Endothelial cell of umbilical vein (primary cell): ENCODE results near the gene SUPT3H. TPM values are rescaled to one million over a fixed set of nuclear protein-coding genes. Genes with fewer than 3 reads are reported as not detected.

Experiments
- BruUV-seq: library from RNA; stranded (reverse); fragments of 400-500 nt; replicated peaks from 2 replicates; lab custom pipeline; 2021; lab: Mats Ljungman, UMichigan
- CTCF ChIA-PET: fragments of 300-600, 350-600 bp; sonication (Branson Sonifier 250); formaldehyde crosslinking; loops from one replicate; lab custom pipeline; 2021; ENCODE audit warnings: antibody characterized with exemption, inconsistent platforms; lab: Charles Lee
- POLR2A ChIA-PET: fragments of 300-600, 350-600 bp; sonication (Branson Sonifier 250); formaldehyde crosslinking; loops from one replicate; lab custom pipeline; 2021; ENCODE audit warnings: antibody characterized with exemption, inconsistent platforms; lab: Charles Lee
- DNase-seq: peaks from one replicate; pipeline ENCODE4 v3.0.0-alpha.2; 2011; ENCODE audit warnings: low read depth, low spot score
- FAIRE-seq: peaks from 2 replicates; lab custom pipeline; 2011; peaks lifted over from hg19 to GRCh38; lab: Jason Lieb, UNC
- H2AFZ ChIP-seq: 2 replicates; pipeline ENCODE4 v1.6.0; 2012; ENCODE audit warnings: low read depth, low read length, control low read depth, inconsistent platforms
- H3K27ac ChIP-seq: 2 replicates; pipeline ENCODE4 v1.5.1; 2011; ENCODE audit warnings: low read depth, mild to moderate bottlenecking, control low read depth, low read length, moderate library complexity; ENCODE audit not compliant: insufficient read depth
- H3K27me3 ChIP-seq, 2 experiments: 2 replicates each; pipeline versions ENCODE4 v1.6.0 to v1.6.1; 2011; ENCODE audit warnings: low read length in 2 of 2, mixed read lengths in 1 of 2; ENCODE audit not compliant: control insufficient read depth in 2 of 2, insufficient read depth in 2 of 2
- H3K36me3 ChIP-seq, 2 experiments: 2 replicates in 1 of 2; 3 replicates in 1 of 2; pipeline ENCODE4 v1.5.1; 2011; ENCODE audit warnings: low read length in 2 of 2, mild to moderate bottlenecking in 1 of 2, moderate library complexity in 1 of 2; ENCODE audit not compliant: control insufficient read depth in 2 of 2, insufficient read depth in 2 of 2; ENCODE audit errors: extremely low read depth in 1 of 2
- H3K4me1 ChIP-seq: 3 replicates; pipeline ENCODE4 v1.5.1; 2011; ENCODE audit warnings: mild to moderate bottlenecking, low read length; ENCODE audit not compliant: control insufficient read depth, insufficient read depth; ENCODE audit errors: extremely low read depth
- H3K4me2 ChIP-seq: 2 replicates; pipeline ENCODE4 v1.6.1; 2011; ENCODE audit warnings: low read length, control low read depth, mixed read lengths; ENCODE audit not compliant: insufficient read depth
- H3K4me3 ChIP-seq, 3 experiments: fragments of 200-600 bp in 1 of 3; sonication (generic), shearing (Covaris generic) in 1 of 3; replicated peaks in 1 of 3; 2 replicates each; pipeline ENCODE4 v1.5.1; 2011 to 2016; ENCODE audit warnings: control low read depth in 3 of 3, low read length in 3 of 3, mild to moderate bottlenecking in 2 of 3, inconsistent platforms in 1 of 3, low read depth in 1 of 3, moderate library complexity in 1 of 3; ENCODE audit not compliant: insufficient read depth in 1 of 3
- H3K79me2 ChIP-seq: 2 replicates; pipeline ENCODE4 v1.6.0; 2012; ENCODE audit warnings: low read length, inconsistent platforms; ENCODE audit not compliant: control insufficient read depth, insufficient read depth
- H3K9ac ChIP-seq: replicated peaks from 2 replicates; pipeline ENCODE3; 2011; ENCODE audit warnings: low read length, control low read depth; ENCODE audit not compliant: insufficient read depth; ENCODE audit errors: extremely low read depth
- H3K9me1 ChIP-seq: replicated peaks from 3 replicates; pipeline ENCODE4 v1.6.0; 2011; ENCODE audit warnings: mild to moderate bottlenecking, low read length; ENCODE audit not compliant: control insufficient read depth, insufficient read depth; ENCODE audit errors: extremely low read depth
- H3K9me3 ChIP-seq: replicated peaks from 2 replicates; pipeline ENCODE4 v1.5.1; 2012; ENCODE audit warnings: low read length, inconsistent platforms; ENCODE audit not compliant: control insufficient read depth, insufficient read depth
- H4K20me1 ChIP-seq: replicated peaks from 2 replicates; pipeline ENCODE3; 2011; ENCODE audit warnings: mild to moderate bottlenecking, low read length; ENCODE audit not compliant: control insufficient read depth, insufficient read depth; ENCODE audit errors: extremely low read depth
- CTCF ChIP-seq, 2 donors: IDR thresholded peaks; 1 replicate in 1 of 2; 2 replicates in 1 of 2; pipeline ENCODE4 v1.5.1; 2011; ENCODE audit warnings: low read length in 2 of 2, mild to moderate bottlenecking in 2 of 2, moderate library complexity in 2 of 2, control low read depth in 1 of 2, inconsistent platforms in 1 of 2, low read depth in 1 of 2; ENCODE audit not compliant: insufficient read depth in 1 of 2; ENCODE audit errors: extremely low read depth in 1 of 2
- EZH2 ChIP-seq: IDR thresholded peaks from 2 replicates; pipeline ENCODE4 v1.6.1; 2012; ENCODE audit warnings: borderline replicate concordance, low read depth, mild to moderate bottlenecking, moderate library complexity, low read length, inconsistent platforms; ENCODE audit not compliant: severe bottlenecking
- FOS ChIP-seq: IDR thresholded peaks from 2 replicates; pipeline ENCODE4 v1.6.1; 2011; ENCODE audit warnings: mild to moderate bottlenecking, low read length, moderate library complexity, borderline replicate concordance; ENCODE audit not compliant: insufficient read depth
- GATA2 ChIP-seq: IDR thresholded peaks from 2 replicates; pipeline ENCODE4 v1.7.0; 2011; ENCODE audit warnings: low read depth, mild to moderate bottlenecking, moderate library complexity, mixed read lengths, low read length; ENCODE audit not compliant: insufficient read length, insufficient read depth
- JUN ChIP-seq: IDR thresholded peaks from 2 replicates; pipeline ENCODE4 v1.6.1; 2011; ENCODE audit warnings: borderline replicate concordance, low read depth; ENCODE audit not compliant: insufficient read length, insufficient read depth
- MYC ChIP-seq: IDR thresholded peaks from one replicate; pipeline ENCODE4 v1.6.1; 2011; ENCODE audit warnings: mild to moderate bottlenecking, low read depth, low read length
- POLR2A ChIP-seq: IDR thresholded peaks from 2 replicates; pipeline ENCODE4 v1.6.1; 2012; ENCODE audit warnings: low read depth, mild to moderate bottlenecking, control low read depth, low read length
- POLR2AphosphoS5 ChIP-seq: IDR thresholded peaks from 2 replicates; pipeline ENCODE4 v1.6.1; 2012; ENCODE audit warnings: low read depth, mild to moderate bottlenecking, control low read depth, low read length, moderate library complexity; ENCODE audit not compliant: insufficient read depth
- dilution Hi-C: fragments of 300-500 bp; cut with MboI; formaldehyde crosslinking; loops from one replicate; pipeline ENCODE4 v1.15.0; 2019; ENCODE audit warnings: low sequenced_read_pairs; ENCODE audit not compliant: extremely low pct_ligation_motif_present
- intact Hi-C: fragments of 100-400 bp; cut with micrococcal nuclease; formaldehyde crosslinking; loops from one replicate; pipeline ENCODE4 v1.10.0; 2022
- polyA plus RNA-seq, 4 experiments: library from polyadenylated mRNA; depleted of rRNA in 3 of 4; stranded (reverse) in 3 of 4; unstranded in 1 of 4; fragments of >200 nt; gene quantifications; 2 replicates each; pipeline versions ENCODE4 v1.2.1 to v1.2.3, GENCODE V29; 2011 to 2012; ENCODE audit warnings: missing spikeins in 1 of 4
- total RNA-seq: library from RNA; stranded (reverse); gene quantifications from 2 replicates; pipeline ENCODE4 v1.2.3, GENCODE V29; 2021

SUPT3H gene
- total and polyA plus RNA-seq, 2 donors (not counting 3 experiments of a cell fraction or from before 2014, with no cell fraction given): 8.3 to 9.8 TPM

DNA sequence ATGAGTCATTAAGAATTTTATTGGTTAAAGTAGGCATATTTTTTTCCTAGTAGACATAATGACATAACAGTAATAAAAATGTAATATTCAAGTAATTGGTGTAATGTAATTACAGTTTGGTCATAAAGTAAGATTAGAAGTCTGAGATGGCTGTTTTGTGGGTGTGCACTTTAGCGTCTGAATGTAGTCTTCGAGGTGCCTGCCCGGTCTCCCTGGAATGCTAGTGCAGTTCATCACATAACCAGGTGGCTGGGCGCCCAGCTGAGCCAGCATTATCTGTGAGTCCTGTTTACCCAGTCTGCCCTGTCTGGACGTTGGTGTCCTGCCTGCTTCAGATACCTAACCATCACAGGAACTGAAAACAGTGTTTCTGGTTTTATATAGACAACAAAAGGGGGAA lies 571.1 kb downstream of the SUPT3H start:
- ChIA-PET POLR2A (no interaction called here), CTCF (interaction anchor here (0.7 to 1.2 kb wide), 2 partner anchors 32 to 331 kb away, joined by 3 read pairs; no protein-coding TSS in a partner anchor)
- Histone ChIP-seq H3K9ac (no peak overlapping the region), H3K4me3 (no peak overlapping the region), H3K79me2 (no peaks in the 10 kb centered on the region), H3K4me1 (no peaks in the 10 kb centered on the region), H3K9me3 (no peaks in the 10 kb centered on the region), H2AFZ (no peak overlapping the region), H3K4me2 (no peak overlapping the region), H3K27ac (no peak overlapping the region), H4K20me1 (no peaks in the 10 kb centered on the region), H3K27me3 (no peaks in the 10 kb centered on the region), H3K36me3 (no peaks in the 10 kb centered on the region), H3K9me1 (no peaks in the 10 kb centered on the region)
- no TSS peak for BruUV-seq
- FAIRE-seq (no peak), DNase-seq (no peak)
- intact Hi-C loops: no loop called here
- dilution Hi-C loops: no loop called here
- no peak for TF ChIP-seq JUN
- no peak for TF ChIP-seq POLR2A
- TF ChIP-seq FOS: no peak
- TF ChIP-seq POLR2AphosphoS5: no peak
- TF ChIP-seq GATA2: no peak
- no peak for TF ChIP-seq EZH2
- no peak for TF ChIP-seq MYC

- no peaks in the 10 kb centered on the region for H3K36me3 ChIP-seq
- H3K9me3 ChIP-seq: no peaks in the 10 kb centered on the region
- peaks cover under 1 to 4% of the 10 kb centered on the region in 2 experiments for H3K27me3 ChIP-seq
- H3K4me1 ChIP-seq: no peaks in the 10 kb centered on the region
- no peak for DNase-seq
- no peaks in the 10 kb centered on the region for H4K20me1 ChIP-seq
- ChIA-PET POLR2A (no interaction called here), CTCF (no interaction called here)
- BruUV-seq: no TSS peak
- no peak overlapping the region for H3K27ac ChIP-seq
- no peak for FAIRE-seq
- H2AFZ ChIP-seq: no peak overlapping the region
- intact Hi-C loops: no loop called here
- H3K4me3 ChIP-seq: no peak overlapping the region
- H3K79me2 ChIP-seq: no peaks in the 10 kb centered on the region
- H3K9ac ChIP-seq: no peak overlapping the region
- dilution Hi-C loops: no loop called here
- no peaks in the 10 kb centered on the region for H3K9me1 ChIP-seq
- H3K4me2 ChIP-seq: no peak overlapping the region
- TF ChIP-seq MYC: no peak
- TF ChIP-seq GATA2: no peak
- no peak for TF ChIP-seq CTCF (IDR thresholded peaks at IDR 0.05; ENCODE audit: extremely low read depth in 1 of 2, insufficient read depth in 1 of 2, low read depth in 1 of 2, low read length in 2 of 2)
- TF ChIP-seq EZH2: no peak
- no peak for TF ChIP-seq POLR2A
- TF ChIP-seq POLR2AphosphoS5: no peak
- no peak for TF ChIP-seq JUN
Observed at GRCh38 chr6:44805238-44805846, 572.4 kb downstream of the SUPT3H start.
